ENCODE data around the gene AMOTL1.

The AMOTL1 gene

DNA sequence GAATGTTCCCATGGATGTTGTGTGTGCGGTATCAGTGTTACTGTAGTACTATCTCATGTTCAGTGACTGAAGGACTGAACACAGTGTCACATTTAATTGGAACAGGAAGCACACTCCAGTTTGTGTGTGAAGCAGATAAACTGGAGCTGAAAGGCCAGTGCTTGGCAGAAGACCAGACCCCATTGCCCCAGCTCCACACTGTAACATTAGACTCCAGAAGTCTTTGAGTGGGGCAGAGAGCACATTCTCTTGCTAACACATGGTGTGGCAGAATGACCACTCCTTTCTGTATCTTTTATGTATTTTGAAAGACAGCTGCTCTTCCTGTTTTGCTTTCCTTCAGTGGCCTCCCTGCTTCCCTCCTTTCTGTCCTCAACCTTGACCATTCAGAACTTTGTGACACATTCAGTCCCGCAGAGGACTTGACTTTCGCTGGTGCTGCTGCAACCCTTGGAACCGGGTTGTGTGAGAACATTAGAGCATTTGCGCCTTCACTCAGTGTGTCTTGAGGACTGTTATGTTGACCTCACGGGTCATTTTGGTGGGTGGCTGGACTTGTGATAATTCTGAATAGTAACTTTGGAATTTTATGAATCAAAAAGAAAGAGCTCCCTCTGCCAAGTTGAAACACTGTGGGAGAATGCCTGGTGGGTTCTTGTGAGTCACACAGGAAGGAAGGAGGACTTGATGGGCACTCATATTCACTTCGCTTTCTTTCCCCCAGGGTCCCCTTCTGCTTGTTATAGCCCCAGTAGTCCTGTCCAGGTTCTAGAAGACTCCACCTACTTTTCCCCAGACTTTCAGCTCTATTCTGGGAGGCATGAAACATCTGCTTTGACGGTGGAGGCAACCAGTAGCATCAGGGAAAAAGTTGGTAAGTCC lies 26.4 kb downstream of the AMOTL1 start:
- H3K27me3 ChIP-seq (ENCODE audit: insufficient read depth, low read length, poor library complexity), result peaks cover 5% of the 10 kb centered on the region
- H3K4me3 ChIP-seq (ENCODE audit: low read depth in 1 of 2, low read length in 2 of 2), result no peak overlapping the region
- H3K79me2 ChIP-seq (ENCODE audit: insufficient read depth, low read length), result no peaks in the 10 kb centered on the region
- ATAC-seq (ENCODE audit: insufficient read depth, low read depth) (no peak), DNase-seq (no peak)
- TF ChIP-seq EZH2 (IDR thresholded peaks at IDR 0.05; ENCODE audit: borderline replicate concordance, low read depth, low read length, severe bottlenecking) (no peak), CTCF (IDR thresholded peaks at IDR 0.05; ENCODE audit: borderline replicate concordance, extremely low read depth, low read length, poor library complexity, severe bottlenecking) (no peak)
- no peaks in the 10 kb centered on the region for H4K20me1 ChIP-seq (ENCODE audit: insufficient read depth, low read length)
- H3K36me3 ChIP-seq (ENCODE audit: insufficient read depth, low read length), result no peaks in the 10 kb centered on the region
- no peak overlapping the region for H3K4me2 ChIP-seq (ENCODE audit: insufficient read depth, low read length)
- H3K4me1 ChIP-seq (ENCODE audit: insufficient read depth, low read length), result no peaks in the 10 kb centered on the region
- H3K9ac ChIP-seq (ENCODE audit: low read depth, low read length), result no peak overlapping the region
- no peak overlapping the region for H2AFZ ChIP-seq (ENCODE audit: low read depth, low read length)
- no peak overlapping the region for H3K27ac ChIP-seq (ENCODE audit: low read length)
- no peaks in the 10 kb centered on the region for H3K9me3 ChIP-seq (ENCODE audit: insufficient read depth, low read length, severe bottlenecking)

- Histone ChIP-seq H3K36me3 (ENCODE audit: insufficient read depth, low read length) (no peaks in the 10 kb centered on the region), H3K9ac (ENCODE audit: low read depth, low read length) (no peak overlapping the region), H4K20me1 (ENCODE audit: insufficient read depth, low read length) (no peaks in the 10 kb centered on the region), H3K4me2 (ENCODE audit: insufficient read depth, low read length) (no peak overlapping the region), H3K4me1 (ENCODE audit: insufficient read depth, low read length) (no peaks in the 10 kb centered on the region), H3K4me3 (ENCODE audit: low read depth in 1 of 2, low read length in 2 of 2) (no peak overlapping the region), H3K27me3 (ENCODE audit: insufficient read depth, low read length, poor library complexity) (peaks cover 5% of the 10 kb centered on the region), H3K79me2 (ENCODE audit: insufficient read depth, low read length) (no peaks in the 10 kb centered on the region), H3K9me3 (ENCODE audit: insufficient read depth, low read length, severe bottlenecking) (no peaks in the 10 kb centered on the region), H2AFZ (ENCODE audit: low read depth, low read length) (no peak overlapping the region), H3K27ac (ENCODE audit: low read length) (no peak overlapping the region)
- DNase-seq (no peak), ATAC-seq (ENCODE audit: insufficient read depth, low read depth) (no peak)
- no peak for TF ChIP-seq CTCF (IDR thresholded peaks at IDR 0.05; ENCODE audit: borderline replicate concordance, extremely low read depth, low read length, poor library complexity, severe bottlenecking)
- no peak for TF ChIP-seq EZH2 (IDR thresholded peaks at IDR 0.05; ENCODE audit: borderline replicate concordance, low read depth, low read length, severe bottlenecking)
Observed at GRCh38 chr11:94795476-94796189, 27.5 kb downstream of the AMOTL1 start.

DNA sequence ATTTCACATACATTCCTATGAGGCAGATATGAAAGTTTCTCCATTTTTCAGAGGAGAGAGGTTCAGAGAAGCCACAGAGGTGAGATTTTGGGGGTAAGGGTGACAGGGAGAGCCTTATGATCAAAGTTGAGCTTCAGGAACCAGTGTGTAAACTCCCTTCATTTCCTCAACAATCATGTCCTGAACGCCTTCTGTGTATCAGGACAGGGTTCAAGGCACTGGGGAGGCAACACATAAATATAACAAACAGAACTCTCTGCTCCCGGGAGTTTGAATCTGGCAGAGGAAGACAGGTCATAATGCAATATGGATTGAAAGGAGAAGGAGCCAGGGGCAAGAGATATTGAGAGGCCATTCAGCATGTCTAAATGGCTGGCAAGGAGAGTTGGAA lies 28.0 kb downstream of the AMOTL1 start:
- no peaks in the 10 kb centered on the region for H3K36me3 ChIP-seq (ENCODE audit: insufficient read depth, low read length)
- H3K9me3 ChIP-seq (ENCODE audit: insufficient read depth, low read length, severe bottlenecking), result no peaks in the 10 kb centered on the region
- TF ChIP-seq EZH2 (IDR thresholded peaks at IDR 0.05; ENCODE audit: borderline replicate concordance, low read depth, low read length, severe bottlenecking), result no peak
- TF ChIP-seq CTCF (IDR thresholded peaks at IDR 0.05; ENCODE audit: borderline replicate concordance, extremely low read depth, low read length, poor library complexity, severe bottlenecking), result no peak
- H3K27me3 ChIP-seq (ENCODE audit: insufficient read depth, low read length, poor library complexity), result peaks cover 5% of the 10 kb centered on the region
- no peak overlapping the region for H3K9ac ChIP-seq (ENCODE audit: low read depth, low read length)
- no peaks in the 10 kb centered on the region for H3K79me2 ChIP-seq (ENCODE audit: insufficient read depth, low read length)
- H3K27ac ChIP-seq (ENCODE audit: low read length), result no peak overlapping the region
- no peak overlapping the region for H2AFZ ChIP-seq (ENCODE audit: low read depth, low read length)
- no peak overlapping the region for H3K4me2 ChIP-seq (ENCODE audit: insufficient read depth, low read length)
- no peak for ATAC-seq (ENCODE audit: insufficient read depth, low read depth)
- no peak overlapping the region for H3K4me3 ChIP-seq (ENCODE audit: low read depth in 1 of 2, low read length in 2 of 2)
- H4K20me1 ChIP-seq (ENCODE audit: insufficient read depth, low read length), result no peaks in the 10 kb centered on the region
- H3K4me1 ChIP-seq (ENCODE audit: insufficient read depth, low read length), result no peaks in the 10 kb centered on the region
- no peak for DNase-seq
